ENCODE measurements around the gene PPIE. TPM values are rescaled to one million over a fixed set of nuclear protein-coding genes. Genes with fewer than 3 reads are reported as not detected.

The PPIE gene
- total and polyA plus RNA-seq, 2 of the 4 experiments (the other 2 are of a cell fraction) = 40.9 to 68.1 TPM

DNA sequence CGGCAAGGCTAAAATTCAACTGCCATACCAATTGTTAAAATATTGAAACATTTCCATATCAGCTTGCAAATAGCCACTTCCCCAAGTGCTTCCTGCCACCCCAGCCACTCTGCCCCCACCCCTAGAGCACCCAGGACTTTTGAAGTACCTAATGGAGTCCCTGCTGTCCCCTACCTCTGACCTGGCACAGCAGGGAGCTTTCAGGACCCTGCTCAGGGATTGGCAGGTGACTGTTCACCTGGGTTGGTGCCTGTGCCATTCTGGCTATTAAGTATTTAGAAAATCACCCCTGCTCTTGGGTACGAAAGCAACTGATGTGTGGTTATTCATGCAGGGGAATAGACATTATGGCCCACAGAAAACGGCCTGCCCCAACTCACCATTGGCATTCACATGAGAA is 38.3 kb upstream of the PPIE start:
- Histone ChIP-seq H4K91ac (ENCODE audit: insufficient read depth, low read depth, low read length) (no peak overlapping the region), H3K4me3 (ENCODE audit: insufficient read depth, low read depth, low read length) (no peak overlapping the region), H2BK15ac (ENCODE audit: low read depth, low read length) (no peak overlapping the region), H2BK120ac (ENCODE audit: low read depth, low read length) (no peak overlapping the region), H4K8ac (ENCODE audit: low read depth in 2 of 2, low read length in 2 of 2) (no peak overlapping the region), H3K4ac (ENCODE audit: low read depth, low read length) (no peak overlapping the region), H3K9me1 (ENCODE audit: insufficient read depth, low read length) (no peaks in the 10 kb centered on the region), H2BK20ac (ENCODE audit: low read depth, low read length) (no peak overlapping the region), H3K4me2 (ENCODE audit: low read depth, low read length) (no peak overlapping the region), H3K18ac (ENCODE audit: low read depth, low read length) (no peak overlapping the region), H3K4me1 (ENCODE audit: control insufficient read depth, insufficient read depth, low read length) (peaks cover 2% of the 10 kb centered on the region; the same call in 1 of the 2 replicates), H3K27me3 (ENCODE audit: control insufficient read depth, insufficient read depth, low read length) (peaks cover 70% of the 10 kb centered on the region), H3K9me3 (ENCODE audit: control insufficient read depth, insufficient read depth, low read length) (peaks cover 4% of the 10 kb centered on the region), H4K5ac (ENCODE audit: low read depth, low read length) (no peak overlapping the region), H3K23ac (ENCODE audit: low read depth, low read length) (no peak overlapping the region), H3K14ac (replicated peaks; ENCODE audit: low read depth, low read length) (no peak overlapping the region), H2BK5ac (ENCODE audit: low read depth, low read length, poor library complexity, severe bottlenecking) (no peak overlapping the region), H3K36me3 (ENCODE audit: control insufficient read depth, insufficient read depth, low read length) (no peaks in the 10 kb centered on the region), H4K20me1 (ENCODE audit: insufficient read depth, low read length) (no peaks in the 10 kb centered on the region), H3K9ac (ENCODE audit: low read depth, low read length) (no peak overlapping the region), H3K79me1 (ENCODE audit: low read depth in 1 of 2, low read length in 2 of 2) (no peaks in the 10 kb centered on the region), H2AK5ac (ENCODE audit: low read depth, low read length) (no peak overlapping the region), H3K27ac (ENCODE audit: insufficient read depth, low read length) (no peak overlapping the region), H2AFZ (replicated peaks; ENCODE audit: low read length, poor library complexity) (no peak overlapping the region), H2AK9ac (replicated peaks; ENCODE audit: low read depth, low read length, poor library complexity) (no peak overlapping the region), H3K56ac (ENCODE audit: extremely low read depth, insufficient read depth, low read length) (no peak overlapping the region)
- intact Hi-C loops (cut with micrococcal nuclease) = no loop called here
- ChIA-PET CTCF (no interaction called here), POLR2A (ENCODE audit: unreplicated experiment) (no interaction called here)
- in situ Hi-C loops (cut with MboI; ENCODE audit: low sequenced_read_pairs) = no loop called here
- DNase-seq (no peak), ATAC-seq (ENCODE audit: low read depth) (no peak)
- dilution Hi-C loops (cut with HindIII; ENCODE audit: low sequenced_read_pairs, unreplicated experiment) = no loop called here
- no CpG with 5 or more reads among the region's 3 CpGs for WGBS, 2 experiments (ENCODE audit: extremely low coverage in 2 of 2, insufficient read length in 1 of 2)
- BruUV-seq (replicated peaks) = no TSS peak
- TF ChIP-seq RFX5 (IDR thresholded peaks at IDR 0.05; ENCODE audit: low read depth, low read length) = no peak
- TF ChIP-seq MAFK (IDR thresholded peaks at IDR 0.05; ENCODE audit: low read depth, low read length) = no peak
- no peak for TF ChIP-seq SMC3 (IDR thresholded peaks at IDR 0.05; ENCODE audit: low read depth, low read length)
- no peak for TF ChIP-seq FOS (IDR thresholded peaks at IDR 0.05; ENCODE audit: low read depth, low read length)
- TF ChIP-seq CEBPB (IDR thresholded peaks at IDR 0.05; ENCODE audit: low read depth, low read length) = no peak
- TF ChIP-seq, protein P1, sequence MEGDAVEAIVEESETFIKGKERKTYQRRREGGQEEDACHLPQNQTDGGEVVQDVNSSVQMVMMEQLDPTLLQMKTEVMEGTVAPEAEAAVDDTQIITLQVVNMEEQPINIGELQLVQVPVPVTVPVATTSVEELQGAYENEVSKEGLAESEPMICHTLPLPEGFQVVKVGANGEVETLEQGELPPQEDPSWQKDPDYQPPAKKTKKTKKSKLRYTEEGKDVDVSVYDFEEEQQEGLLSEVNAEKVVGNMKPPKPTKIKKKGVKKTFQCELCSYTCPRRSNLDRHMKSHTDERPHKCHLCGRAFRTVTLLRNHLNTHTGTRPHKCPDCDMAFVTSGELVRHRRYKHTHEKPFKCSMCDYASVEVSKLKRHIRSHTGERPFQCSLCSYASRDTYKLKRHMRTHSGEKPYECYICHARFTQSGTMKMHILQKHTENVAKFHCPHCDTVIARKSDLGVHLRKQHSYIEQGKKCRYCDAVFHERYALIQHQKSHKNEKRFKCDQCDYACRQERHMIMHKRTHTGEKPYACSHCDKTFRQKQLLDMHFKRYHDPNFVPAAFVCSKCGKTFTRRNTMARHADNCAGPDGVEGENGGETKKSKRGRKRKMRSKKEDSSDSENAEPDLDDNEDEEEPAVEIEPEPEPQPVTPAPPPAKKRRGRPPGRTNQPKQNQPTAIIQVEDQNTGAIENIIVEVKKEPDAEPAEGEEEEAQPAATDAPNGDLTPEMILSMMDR (conservative IDR thresholded peaks at IDR 0.05; ENCODE audit: low read depth, low read length) = no peak
- no peak for TF ChIP-seq RAD21 (IDR thresholded peaks at IDR 0.05; ENCODE audit: low read length)
- TF ChIP-seq MAZ (IDR thresholded peaks at IDR 0.05; ENCODE audit: borderline replicate concordance, low read depth, low read length) = no peak
- TF ChIP-seq CHD1 (IDR thresholded peaks at IDR 0.05; ENCODE audit: low read depth, low read length) = no peak
- TF ChIP-seq POLR2A (IDR thresholded peaks at IDR 0.05; ENCODE audit: low read depth, low read length) = no peak
- no peak for TF ChIP-seq MXI1 (IDR thresholded peaks at IDR 0.05; ENCODE audit: borderline replicate concordance, low read depth, low read length)
- TF ChIP-seq, protein P2, sequence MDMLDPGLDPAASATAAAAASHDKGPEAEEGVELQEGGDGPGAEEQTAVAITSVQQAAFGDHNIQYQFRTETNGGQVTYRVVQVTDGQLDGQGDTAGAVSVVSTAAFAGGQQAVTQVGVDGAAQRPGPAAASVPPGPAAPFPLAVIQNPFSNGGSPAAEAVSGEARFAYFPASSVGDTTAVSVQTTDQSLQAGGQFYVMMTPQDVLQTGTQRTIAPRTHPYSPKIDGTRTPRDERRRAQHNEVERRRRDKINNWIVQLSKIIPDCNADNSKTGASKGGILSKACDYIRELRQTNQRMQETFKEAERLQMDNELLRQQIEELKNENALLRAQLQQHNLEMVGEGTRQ (IDR thresholded peaks at IDR 0.05; ENCODE audit: low read depth, low read length) = no peak
- no peak for TF ChIP-seq BHLHE40 (IDR thresholded peaks at IDR 0.05; ENCODE audit: low read depth, low read length)
- TF ChIP-seq, protein P3, sequence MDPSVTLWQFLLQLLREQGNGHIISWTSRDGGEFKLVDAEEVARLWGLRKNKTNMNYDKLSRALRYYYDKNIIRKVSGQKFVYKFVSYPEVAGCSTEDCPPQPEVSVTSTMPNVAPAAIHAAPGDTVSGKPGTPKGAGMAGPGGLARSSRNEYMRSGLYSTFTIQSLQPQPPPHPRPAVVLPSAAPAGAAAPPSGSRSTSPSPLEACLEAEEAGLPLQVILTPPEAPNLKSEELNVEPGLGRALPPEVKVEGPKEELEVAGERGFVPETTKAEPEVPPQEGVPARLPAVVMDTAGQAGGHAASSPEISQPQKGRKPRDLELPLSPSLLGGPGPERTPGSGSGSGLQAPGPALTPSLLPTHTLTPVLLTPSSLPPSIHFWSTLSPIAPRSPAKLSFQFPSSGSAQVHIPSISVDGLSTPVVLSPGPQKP (IDR thresholded peaks at IDR 0.05; ENCODE audit: borderline replicate concordance, low read depth, low read length) = no peak
- no peak for TF ChIP-seq NFE2L2 (IDR thresholded peaks at IDR 0.05; ENCODE audit: low read depth, low read length)
- TF ChIP-seq RCOR1 (IDR thresholded peaks at IDR 0.05; ENCODE audit: insufficient replicate concordance, low read length) = no peak

All from IMR-90 (cell line).